Nephron progenitor cell (in vitro differentiated cells): ENCODE measurements around the gene PCDHGC3.

Experiments used
- DNase-seq: peaks from one replicate; pipeline ENCODE4 v3.0.0; 2021
- H3K27ac Mint-ChIP-seq: 2 replicates; pipeline ENCODE4 v1.8.0; 2021; ENCODE audit warnings: mild to moderate bottlenecking, moderate library complexity, mixed read lengths
- H3K27me3 Mint-ChIP-seq: 2 replicates; pipeline ENCODE4 v1.8.0; 2021; ENCODE audit warnings: mild to moderate bottlenecking, low read depth, mixed read lengths; ENCODE audit not compliant: poor library complexity
- H3K36me3 Mint-ChIP-seq: 2 replicates; pipeline ENCODE4 v1.8.0; 2021; ENCODE audit warnings: low read depth, mixed read lengths
- H3K4me1 Mint-ChIP-seq: 2 replicates; pipeline ENCODE4 v1.8.0; 2021; ENCODE audit warnings: mixed read lengths
- H3K4me3 Mint-ChIP-seq: 2 replicates; pipeline ENCODE4 v1.8.0; 2021; ENCODE audit warnings: mild to moderate bottlenecking, moderate library complexity, mixed read lengths
- H3K9me3 Mint-ChIP-seq: 2 replicates; pipeline ENCODE4 v1.8.0; 2021; ENCODE audit warnings: mild to moderate bottlenecking, moderate library complexity, mixed read lengths
- TF ChIP-seq, protein P1 (sequence below): fragments of 200-600 bp; sonication (generic); IDR thresholded peaks from 2 replicates; pipeline ENCODE4 v1.5.0; 2021; ENCODE audit warnings: antibody characterized with exemption

The PCDHGC3 gene

DNA sequence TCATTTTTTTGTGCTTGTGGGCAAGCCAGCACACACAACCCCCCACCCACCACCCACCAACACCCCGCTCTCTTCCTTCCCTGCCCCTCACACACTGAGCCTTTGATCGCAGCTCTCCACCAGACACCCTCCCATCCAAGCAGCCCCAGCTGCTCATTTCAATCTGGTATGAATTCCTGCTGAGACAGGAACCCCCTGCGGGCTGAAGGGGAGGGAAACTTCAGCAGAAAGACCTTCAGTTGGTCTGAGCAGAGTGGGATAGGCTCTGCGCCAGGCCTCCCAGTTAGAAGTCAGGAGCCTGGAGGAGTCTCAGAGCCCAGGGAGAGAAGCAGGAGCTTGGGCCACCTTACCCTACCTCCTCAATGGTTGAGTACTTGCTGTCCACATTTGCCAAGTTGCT, 20.3 kb downstream of the PCDHGC3 start:
- Mint-ChIP-seq H3K27me3 (peaks cover 6% of the 10 kb centered on the region), H3K36me3 (peaks cover 60% of the 10 kb centered on the region), H3K27ac (peak overlapping the region; percentile 96), H3K4me1 (peaks cover 49% of the 10 kb centered on the region), H3K4me3 (peak overlapping the region; percentile 75), H3K9me3 (peaks cover 3% of the 10 kb centered on the region)
- no peak for DNase-seq
- TF ChIP-seq, protein P1, sequence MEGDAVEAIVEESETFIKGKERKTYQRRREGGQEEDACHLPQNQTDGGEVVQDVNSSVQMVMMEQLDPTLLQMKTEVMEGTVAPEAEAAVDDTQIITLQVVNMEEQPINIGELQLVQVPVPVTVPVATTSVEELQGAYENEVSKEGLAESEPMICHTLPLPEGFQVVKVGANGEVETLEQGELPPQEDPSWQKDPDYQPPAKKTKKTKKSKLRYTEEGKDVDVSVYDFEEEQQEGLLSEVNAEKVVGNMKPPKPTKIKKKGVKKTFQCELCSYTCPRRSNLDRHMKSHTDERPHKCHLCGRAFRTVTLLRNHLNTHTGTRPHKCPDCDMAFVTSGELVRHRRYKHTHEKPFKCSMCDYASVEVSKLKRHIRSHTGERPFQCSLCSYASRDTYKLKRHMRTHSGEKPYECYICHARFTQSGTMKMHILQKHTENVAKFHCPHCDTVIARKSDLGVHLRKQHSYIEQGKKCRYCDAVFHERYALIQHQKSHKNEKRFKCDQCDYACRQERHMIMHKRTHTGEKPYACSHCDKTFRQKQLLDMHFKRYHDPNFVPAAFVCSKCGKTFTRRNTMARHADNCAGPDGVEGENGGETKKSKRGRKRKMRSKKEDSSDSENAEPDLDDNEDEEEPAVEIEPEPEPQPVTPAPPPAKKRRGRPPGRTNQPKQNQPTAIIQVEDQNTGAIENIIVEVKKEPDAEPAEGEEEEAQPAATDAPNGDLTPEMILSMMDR, result no peak

DNA sequence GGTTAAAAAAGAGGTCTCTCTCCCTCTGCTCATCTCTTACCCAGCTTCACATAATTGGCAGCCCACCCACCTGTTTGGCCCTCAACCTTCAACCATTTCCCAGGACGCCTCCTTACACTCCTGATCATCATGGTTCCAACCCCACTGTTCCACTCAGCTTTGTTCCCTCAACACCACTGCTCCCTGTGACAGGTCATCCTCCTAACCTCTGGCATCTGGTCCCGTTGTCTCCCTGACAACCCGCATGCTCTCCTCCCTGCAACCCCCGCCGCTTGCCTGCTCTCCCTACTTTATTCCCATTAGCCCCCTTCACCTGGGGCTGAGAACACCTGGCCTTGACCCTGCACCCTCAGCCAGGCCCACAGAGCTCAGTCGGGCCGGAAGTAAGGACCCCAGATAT, 26.0 kb downstream of the PCDHGC3 start:
- Mint-ChIP-seq H3K4me1 (peaks cover 56% of the 10 kb centered on the region), H3K27ac (peak overlapping the region; percentile 93), H3K4me3 (no peak overlapping the region), H3K36me3 (peaks cover 84% of the 10 kb centered on the region), H3K27me3 (peaks cover 2% of the 10 kb centered on the region), H3K9me3 (no peaks in the 10 kb centered on the region)
- TF ChIP-seq, protein P1, result no peak
- DNase-seq, result peak; percentile 22

DNA sequence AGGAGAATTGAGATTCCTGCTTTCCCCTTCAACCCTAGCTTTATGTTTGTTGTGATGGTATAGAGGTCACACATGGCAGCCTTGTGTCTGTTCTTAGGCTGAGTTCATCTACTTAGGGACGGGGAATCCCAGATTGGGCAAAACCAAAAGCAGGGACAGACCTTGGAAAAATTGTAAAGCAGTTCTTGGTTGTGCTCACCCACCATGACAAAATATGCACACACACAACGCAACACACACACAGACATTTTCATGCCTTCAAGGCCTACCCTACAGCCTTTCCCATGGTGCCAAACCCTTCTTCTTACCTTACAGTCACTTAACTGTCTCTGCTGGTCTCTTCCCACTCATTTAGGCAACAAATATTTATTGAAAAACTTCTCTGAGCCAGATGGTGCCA, 27.9 kb downstream of the PCDHGC3 start:
- TF ChIP-seq, protein P1, result no peak
- no peak for DNase-seq
- H3K36me3 Mint-ChIP-seq, result peaks cover 66% of the 10 kb centered on the region
- H3K4me3 Mint-ChIP-seq, result no peak overlapping the region
- peak overlapping the region; percentile 65 for H3K27ac Mint-ChIP-seq
- H3K9me3 Mint-ChIP-seq, result no peaks in the 10 kb centered on the region
- peaks cover 69% of the 10 kb centered on the region for H3K4me1 Mint-ChIP-seq
- peaks cover 2% of the 10 kb centered on the region for H3K27me3 Mint-ChIP-seq

DNA sequence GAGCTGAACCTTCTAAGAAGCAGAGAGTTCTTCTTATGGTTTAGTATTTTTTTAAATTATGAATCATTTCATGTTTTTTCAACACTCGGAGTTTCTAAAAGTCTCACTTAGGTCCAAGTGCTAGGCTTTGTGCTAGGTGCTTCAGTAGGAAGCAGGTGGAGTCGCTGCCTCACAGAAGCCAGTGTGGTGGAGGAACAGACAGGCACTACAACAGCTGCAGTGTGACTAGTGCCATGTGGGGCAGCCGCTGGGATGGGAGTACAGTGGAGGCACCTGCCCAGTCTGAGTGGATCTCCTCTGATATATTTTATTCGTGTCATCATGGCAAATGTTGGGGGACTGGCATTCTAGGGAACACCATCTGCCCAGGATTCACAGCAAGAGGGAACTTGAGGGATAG, 28.4 kb downstream of the PCDHGC3 start:
- no peak for DNase-seq
- H3K36me3 Mint-ChIP-seq, result peaks cover 62% of the 10 kb centered on the region
- H3K4me3 Mint-ChIP-seq, result no peak overlapping the region
- no peak overlapping the region for H3K27ac Mint-ChIP-seq
- H3K9me3 Mint-ChIP-seq, result no peaks in the 10 kb centered on the region
- TF ChIP-seq, protein P1, result no peak
- H3K4me1 Mint-ChIP-seq, result peaks cover 75% of the 10 kb centered on the region
- no peaks in the 10 kb centered on the region for H3K27me3 Mint-ChIP-seq

DNA sequence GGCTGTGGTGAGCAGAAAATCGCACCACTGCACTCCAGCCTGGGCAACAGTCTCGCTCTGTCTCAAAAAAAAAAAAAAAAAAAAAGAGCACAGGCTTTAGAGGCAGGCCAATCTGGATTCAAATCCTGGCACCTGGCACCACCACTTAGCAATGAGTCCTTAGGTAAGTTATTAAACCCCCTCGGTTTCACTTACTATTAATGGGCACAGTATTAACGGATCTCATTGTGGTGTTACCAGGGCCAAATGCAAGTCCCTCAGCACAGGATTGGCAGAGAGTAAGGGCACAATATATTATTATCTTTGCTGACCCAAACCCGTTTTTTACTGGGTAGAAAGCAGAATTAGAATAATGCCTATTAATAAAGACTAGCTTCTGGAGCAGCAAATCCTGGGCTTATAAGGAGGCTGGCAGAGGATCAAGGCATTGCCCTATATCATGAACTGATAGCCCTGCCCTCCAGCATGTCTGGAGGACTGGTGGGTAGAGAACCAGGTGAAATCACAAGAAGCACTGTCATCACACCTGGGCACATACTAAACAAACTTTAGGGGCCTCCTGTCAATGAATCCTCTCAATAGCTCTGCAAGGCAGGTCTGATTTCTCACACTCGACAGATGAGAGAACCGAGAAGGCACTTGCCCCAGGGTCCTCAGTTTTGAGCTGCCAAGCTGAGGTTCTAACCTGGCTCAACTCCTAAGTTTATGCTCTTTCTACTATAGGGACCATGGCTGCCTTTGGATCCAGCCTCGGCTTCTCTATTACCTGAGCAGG, 30.8 kb downstream of the PCDHGC3 start:
- peaks cover 57% of the 10 kb centered on the region for H3K36me3 Mint-ChIP-seq
- H3K4me1 Mint-ChIP-seq, result peaks cover 88% of the 10 kb centered on the region
- no peak for DNase-seq
- H3K4me3 Mint-ChIP-seq, result peak overlapping the region; percentile 73
- H3K27me3 Mint-ChIP-seq, result no peaks in the 10 kb centered on the region
- TF ChIP-seq, protein P1, result no peak
- no peaks in the 10 kb centered on the region for H3K9me3 Mint-ChIP-seq
- H3K27ac Mint-ChIP-seq, result peak overlapping the region; percentile 100
